GM19240 (cell line): ENCODE data around the gene SLC4A1.
A peak's percentile ranks its signal among the peaks of the same experiment; 100 is the strongest.

Source experiments
- DNase-seq: peaks from one replicate; pipeline ENCODE4 v3.0.0; 2011; ENCODE audit warnings: low spot score; ENCODE audit not compliant: insufficient read length

SLC4A1 gene

GRCh38 chr17:44284024-44284400, 16.1 kb upstream of the SLC4A1 start:
- DNase-seq: no peak

DNA sequence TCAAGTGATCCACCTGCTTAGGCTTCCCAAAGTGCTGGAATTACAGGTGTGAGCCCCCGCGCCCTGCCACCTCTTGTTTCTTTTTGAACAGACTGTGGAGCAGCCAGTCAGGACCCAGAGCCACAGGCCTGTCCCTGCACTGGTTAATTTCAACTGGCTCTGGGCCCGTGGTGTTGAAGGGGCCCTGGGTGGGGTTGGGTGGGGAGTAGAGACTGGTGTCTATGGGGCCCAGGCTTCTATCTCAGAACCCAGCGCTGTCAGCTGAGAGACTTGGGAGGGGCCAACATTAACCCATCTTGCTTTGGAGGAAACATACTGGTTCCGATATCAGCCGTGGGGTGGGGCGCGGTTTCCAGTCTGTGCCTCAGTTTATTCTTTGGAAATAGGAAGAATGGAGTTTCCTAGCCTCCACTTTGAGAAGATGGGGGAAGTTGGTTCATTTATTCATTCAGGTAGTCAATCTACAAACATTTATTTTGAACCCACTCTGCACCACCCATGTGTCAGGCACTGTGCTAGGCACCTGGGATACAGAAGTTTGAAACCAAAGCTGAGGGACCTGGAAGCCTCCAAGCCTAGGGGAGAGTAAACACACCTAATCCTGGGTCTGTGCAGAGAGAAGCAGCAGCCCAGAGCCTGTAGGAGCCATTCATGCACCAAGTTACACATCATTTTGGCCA, 15.5 kb upstream of the SLC4A1 start:
- DNase-seq: no peak

DNA sequence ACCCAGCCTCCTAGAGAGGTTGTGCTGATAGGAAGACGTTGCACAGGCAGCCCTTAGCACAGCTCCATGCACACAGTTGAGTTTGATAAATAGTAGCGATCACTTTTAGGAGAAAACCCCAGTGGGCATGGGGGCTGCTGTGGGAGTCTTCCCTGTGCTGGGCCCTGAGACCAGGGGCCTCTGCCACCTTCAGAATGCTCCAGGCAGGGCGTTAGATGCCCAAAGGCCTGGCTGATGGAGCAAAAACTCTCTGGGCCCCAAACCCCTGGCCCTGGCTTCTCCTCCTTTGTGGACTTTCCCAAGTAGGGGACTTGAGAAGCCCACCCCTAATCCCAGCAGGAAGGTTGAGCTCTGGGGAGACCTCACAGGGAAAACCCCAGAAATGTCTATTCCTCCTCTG, 14.3 kb upstream of the SLC4A1 start:
- no peak for DNase-seq

DNA sequence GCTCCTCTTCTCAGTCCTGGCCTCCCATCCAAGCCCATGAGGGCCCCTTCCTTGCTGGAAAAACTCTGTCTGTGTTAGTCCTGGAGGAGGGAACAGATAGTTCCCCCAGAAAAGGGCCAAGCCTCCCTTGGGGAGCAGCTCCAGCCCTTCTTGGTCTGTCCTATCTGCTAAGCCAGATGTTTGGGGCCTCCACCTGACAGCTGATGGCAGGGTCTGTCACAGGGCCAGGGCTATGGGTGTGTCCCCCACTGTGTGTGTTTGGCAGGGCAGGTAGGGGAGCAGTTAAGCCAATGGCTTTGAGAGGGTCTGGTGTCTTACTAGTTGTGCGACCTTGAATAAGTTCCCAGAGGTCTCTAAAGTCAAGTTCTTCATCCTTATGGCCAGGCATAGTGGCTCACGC, 13.6 kb upstream of the SLC4A1 start:
- DNase-seq: no peak

GRCh38 chr17:44280392-44280937, 12.5 kb upstream of the SLC4A1 start:
- no peak for DNase-seq

- peak; percentile 51 for DNase-seq
Observed at GRCh38 chr17:44279666-44280391, 11.9 kb upstream of the SLC4A1 start.

GRCh38 chr17:44279346-44279665, 11.4 kb upstream of the SLC4A1 start:
- DNase-seq: no peak

DNA sequence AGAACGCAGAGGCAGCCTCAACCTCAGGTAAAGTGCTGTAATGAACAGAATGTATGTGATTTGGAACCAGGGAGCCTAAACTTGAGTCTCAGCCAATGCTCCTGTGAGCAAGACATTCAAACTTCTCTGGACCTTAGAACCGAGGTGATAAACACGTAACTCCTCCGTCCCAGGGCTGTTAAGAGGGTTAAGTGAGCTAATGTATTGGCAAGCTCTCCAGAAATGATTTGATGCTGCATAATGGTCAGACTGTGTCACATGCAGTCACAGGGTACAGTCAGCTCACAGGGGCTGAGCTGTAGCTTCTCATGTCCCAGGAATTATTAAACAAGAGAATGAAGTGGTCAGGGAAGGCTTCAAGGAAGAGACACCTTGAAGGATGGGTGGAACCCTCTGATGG, 10.0 kb upstream of the SLC4A1 start:
- DNase-seq: no peak

GRCh38 chr17:44273607-44274006, 5.7 kb upstream of the SLC4A1 start:
- no peak for DNase-seq

DNA sequence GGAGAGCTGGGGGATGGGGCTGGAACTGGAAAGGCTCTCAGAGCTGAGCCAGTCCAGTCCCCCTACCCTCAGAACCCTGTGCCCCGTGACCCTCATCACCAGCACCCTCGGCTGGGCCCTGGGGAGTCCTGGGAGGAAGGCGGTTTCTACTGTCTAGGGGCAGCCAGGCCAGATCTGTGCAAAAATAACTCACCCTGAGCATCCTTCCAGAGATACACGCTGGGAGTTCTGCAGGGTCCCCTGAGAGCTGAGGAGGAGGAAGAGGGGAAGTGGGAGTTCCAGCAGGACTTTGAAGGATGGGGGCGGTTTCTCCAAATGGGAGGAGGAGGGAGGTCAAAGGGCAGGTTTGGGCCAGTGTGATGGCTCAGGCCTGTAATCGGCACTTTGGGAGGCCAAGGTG, 5.0 kb upstream of the SLC4A1 start:
- no peak for DNase-seq

GRCh38 chr17:44272321-44272951, 4.5 kb upstream of the SLC4A1 start:
- DNase-seq: no peak

DNA sequence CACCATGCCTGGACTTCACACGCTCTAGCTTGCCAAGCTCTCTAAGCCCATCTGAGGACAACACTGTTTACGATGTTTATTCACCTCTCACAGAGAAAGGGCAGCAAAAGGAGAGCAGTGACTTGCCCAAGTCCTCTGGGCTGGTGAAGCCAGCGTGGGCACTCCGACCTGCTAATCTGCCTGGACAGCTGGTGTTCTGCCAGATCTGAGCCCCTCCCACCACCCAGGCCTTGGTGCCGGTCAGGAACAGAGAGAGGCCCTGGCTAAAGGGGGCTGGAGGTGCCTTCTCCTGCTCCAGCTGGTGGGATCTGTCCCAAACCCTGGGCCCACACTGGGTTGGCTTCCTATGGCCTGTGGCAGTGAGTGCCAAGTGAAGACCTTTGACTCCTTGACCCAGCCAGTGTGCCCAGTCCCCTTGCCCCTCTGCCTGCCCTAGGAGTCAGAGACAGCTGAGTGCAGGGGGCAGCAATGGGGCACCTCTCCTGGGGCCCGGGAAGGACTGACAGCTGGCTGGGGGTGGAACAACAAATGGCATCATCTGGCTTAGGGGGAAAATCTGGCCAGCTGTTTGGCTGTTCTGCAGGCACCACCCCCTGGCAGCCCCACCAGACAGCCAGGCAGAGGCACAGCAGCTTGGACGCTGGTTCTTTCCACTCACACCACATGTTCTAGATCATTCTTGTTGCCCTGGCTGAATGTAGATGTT, 1.8 kb upstream of the SLC4A1 start:
- DNase-seq: no peak

GRCh38 chr17:44268709-44269534, 987 bp upstream of the SLC4A1 start:
- DNase-seq: no peak

GRCh38 chr17:44267165-44267455, 825 bp downstream of the SLC4A1 start:
- no peak for DNase-seq

DNA sequence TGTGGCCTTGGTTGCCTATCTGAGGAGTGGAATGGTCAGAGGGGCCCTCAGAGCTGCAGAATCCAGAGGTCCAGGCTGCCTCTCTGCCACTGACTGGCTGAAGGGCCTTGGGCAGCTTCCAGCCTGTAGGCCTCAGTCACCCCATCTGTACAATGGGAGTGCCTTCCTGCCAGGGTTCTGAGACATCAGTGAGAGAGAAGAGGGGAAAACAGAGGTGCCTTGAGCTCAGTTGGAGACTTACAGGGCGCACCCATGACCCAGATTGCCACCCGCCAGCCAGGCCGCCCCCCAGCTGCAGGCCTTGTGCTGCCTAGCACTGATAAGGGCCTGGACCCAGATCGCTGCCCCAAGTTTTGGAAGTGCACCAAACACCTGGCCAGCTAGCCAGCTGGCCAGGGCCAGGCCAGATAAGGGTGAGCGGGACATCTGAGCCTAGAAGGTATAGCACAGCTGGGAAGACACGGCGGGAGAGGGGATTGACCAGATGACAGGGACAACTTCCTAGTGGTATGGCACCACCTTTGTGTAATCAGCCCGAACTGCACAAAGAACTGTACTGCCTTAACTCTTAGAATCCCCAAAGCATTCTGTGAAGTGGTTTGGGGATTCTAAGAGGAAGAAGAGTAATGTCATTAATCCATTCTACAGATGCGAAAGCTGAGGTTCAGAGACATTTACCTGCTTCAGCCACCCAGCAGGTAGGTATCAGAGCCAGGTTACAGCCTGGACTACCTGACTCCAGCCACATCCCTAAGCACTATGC, 1.4 kb downstream of the SLC4A1 start:
- no peak for DNase-seq

DNA sequence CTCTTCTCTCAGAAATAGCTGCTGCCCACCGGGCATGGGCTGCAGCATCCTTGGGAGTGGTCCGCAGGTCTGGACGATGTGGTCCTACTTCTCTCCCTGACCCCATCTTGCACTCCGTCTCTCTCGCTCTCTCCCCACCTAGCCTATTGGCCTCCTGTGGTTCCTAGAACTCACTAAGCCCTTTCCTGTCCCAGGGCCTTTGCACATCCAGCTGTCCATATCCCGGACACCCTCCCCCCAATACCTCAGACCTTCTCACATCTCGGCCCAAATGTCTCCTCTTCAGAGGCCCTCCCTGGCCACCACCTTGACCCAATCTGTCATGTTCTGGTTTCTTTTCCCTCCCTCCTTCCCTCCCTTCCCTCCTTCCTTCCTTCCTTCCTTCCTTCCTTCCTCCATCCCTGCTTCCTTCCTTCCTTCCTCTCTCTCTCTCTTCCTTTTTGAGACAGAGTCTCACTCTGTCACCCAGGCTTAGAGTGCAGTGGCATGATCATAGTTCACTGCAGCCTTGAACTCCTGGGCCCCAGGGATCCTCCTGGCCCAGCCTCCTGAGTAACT, 4.5 kb downstream of the SLC4A1 start:
- DNase-seq: no peak

GRCh38 chr17:44262654-44263225, 5.2 kb downstream of the SLC4A1 start:
- DNase-seq: no peak

GRCh38 chr17:44260296-44260695, 7.6 kb downstream of the SLC4A1 start:
- no peak for DNase-seq

DNA sequence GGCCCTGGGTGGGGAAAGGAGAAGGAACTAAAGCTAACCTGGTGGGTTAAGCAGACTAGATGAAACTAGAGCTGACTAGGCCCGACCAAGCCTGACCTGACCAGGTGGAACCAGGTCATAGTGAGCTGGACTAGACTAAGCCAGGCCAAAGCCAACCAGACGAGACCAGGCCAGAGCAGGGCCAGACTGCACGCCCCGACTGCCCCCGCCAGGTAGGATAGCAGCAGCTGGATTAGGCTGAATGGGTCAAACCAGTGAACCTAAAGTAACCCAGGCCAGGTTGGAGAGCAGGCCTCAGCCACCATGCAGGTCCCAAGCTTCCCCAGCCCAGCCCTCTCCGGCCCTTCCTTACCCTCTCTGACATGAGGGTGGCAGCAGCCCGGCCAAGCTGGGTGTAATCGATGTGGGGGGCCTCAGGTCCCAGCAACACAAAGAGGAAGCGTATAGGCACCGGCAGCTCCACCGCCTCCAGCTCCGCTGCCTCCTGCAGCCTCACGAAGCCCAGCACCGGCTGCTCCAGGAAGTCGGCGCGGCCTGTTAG, 9.1 kb downstream of the SLC4A1 start:
- no peak for DNase-seq
